Endothelial cell of umbilical vein (primary cell): ENCODE data around the gene TMPRSS7. TPM values are rescaled to one million over a fixed set of nuclear protein-coding genes. Genes with fewer than 3 reads are reported as not detected.

ENCODE experiments used
- BruUV-seq: library from RNA; stranded (reverse); fragments of 400-500 nt; replicated peaks from 2 replicates; lab custom pipeline; 2021; lab: Mats Ljungman, UMichigan
- CTCF ChIA-PET: fragments of 300-600, 350-600 bp; sonication (Branson Sonifier 250); formaldehyde crosslinking; loops from one replicate; lab custom pipeline; 2021; ENCODE audit warnings: antibody characterized with exemption, inconsistent platforms; lab: Charles Lee
- POLR2A ChIA-PET: fragments of 300-600, 350-600 bp; sonication (Branson Sonifier 250); formaldehyde crosslinking; loops from one replicate; lab custom pipeline; 2021; ENCODE audit warnings: antibody characterized with exemption, inconsistent platforms; lab: Charles Lee
- DNase-seq: peaks from one replicate; pipeline ENCODE4 v3.0.0-alpha.2; 2011; ENCODE audit warnings: low read depth, low spot score
- FAIRE-seq: peaks from 2 replicates; lab custom pipeline; 2011; peaks lifted over from hg19 to GRCh38; lab: Jason Lieb, UNC
- H2AFZ ChIP-seq: 2 replicates; pipeline ENCODE4 v1.6.0; 2012; ENCODE audit warnings: low read depth, low read length, control low read depth, inconsistent platforms
- H3K27ac ChIP-seq: 2 replicates; pipeline ENCODE4 v1.5.1; 2011; ENCODE audit warnings: low read depth, mild to moderate bottlenecking, control low read depth, low read length, moderate library complexity; ENCODE audit not compliant: insufficient read depth
- H3K27me3 ChIP-seq, 2 experiments: 2 replicates each; pipeline versions ENCODE4 v1.6.0 to v1.6.1; 2011; ENCODE audit warnings: low read length in 2 of 2, mixed read lengths in 1 of 2; ENCODE audit not compliant: control insufficient read depth in 2 of 2, insufficient read depth in 2 of 2
- H3K36me3 ChIP-seq, 2 experiments: 2 replicates in 1 of 2; 3 replicates in 1 of 2; pipeline ENCODE4 v1.5.1; 2011; ENCODE audit warnings: low read length in 2 of 2, mild to moderate bottlenecking in 1 of 2, moderate library complexity in 1 of 2; ENCODE audit not compliant: control insufficient read depth in 2 of 2, insufficient read depth in 2 of 2; ENCODE audit errors: extremely low read depth in 1 of 2
- H3K4me1 ChIP-seq: 3 replicates; pipeline ENCODE4 v1.5.1; 2011; ENCODE audit warnings: mild to moderate bottlenecking, low read length; ENCODE audit not compliant: control insufficient read depth, insufficient read depth; ENCODE audit errors: extremely low read depth
- H3K4me2 ChIP-seq: 2 replicates; pipeline ENCODE4 v1.6.1; 2011; ENCODE audit warnings: low read length, control low read depth, mixed read lengths; ENCODE audit not compliant: insufficient read depth
- H3K4me3 ChIP-seq, 3 experiments: fragments of 200-600 bp in 1 of 3; sonication (generic), shearing (Covaris generic) in 1 of 3; replicated peaks in 1 of 3; 2 replicates each; pipeline ENCODE4 v1.5.1; 2011 to 2016; ENCODE audit warnings: control low read depth in 3 of 3, low read length in 3 of 3, mild to moderate bottlenecking in 2 of 3, inconsistent platforms in 1 of 3, low read depth in 1 of 3, moderate library complexity in 1 of 3; ENCODE audit not compliant: insufficient read depth in 1 of 3
- H3K79me2 ChIP-seq: 2 replicates; pipeline ENCODE4 v1.6.0; 2012; ENCODE audit warnings: low read length, inconsistent platforms; ENCODE audit not compliant: control insufficient read depth, insufficient read depth
- H3K9ac ChIP-seq: replicated peaks from 2 replicates; pipeline ENCODE3; 2011; ENCODE audit warnings: low read length, control low read depth; ENCODE audit not compliant: insufficient read depth; ENCODE audit errors: extremely low read depth
- H3K9me1 ChIP-seq: replicated peaks from 3 replicates; pipeline ENCODE4 v1.6.0; 2011; ENCODE audit warnings: mild to moderate bottlenecking, low read length; ENCODE audit not compliant: control insufficient read depth, insufficient read depth; ENCODE audit errors: extremely low read depth
- H3K9me3 ChIP-seq: replicated peaks from 2 replicates; pipeline ENCODE4 v1.5.1; 2012; ENCODE audit warnings: low read length, inconsistent platforms; ENCODE audit not compliant: control insufficient read depth, insufficient read depth
- H4K20me1 ChIP-seq: replicated peaks from 2 replicates; pipeline ENCODE3; 2011; ENCODE audit warnings: mild to moderate bottlenecking, low read length; ENCODE audit not compliant: control insufficient read depth, insufficient read depth; ENCODE audit errors: extremely low read depth
- EZH2 ChIP-seq: IDR thresholded peaks from 2 replicates; pipeline ENCODE4 v1.6.1; 2012; ENCODE audit warnings: borderline replicate concordance, low read depth, mild to moderate bottlenecking, moderate library complexity, low read length, inconsistent platforms; ENCODE audit not compliant: severe bottlenecking
- FOS ChIP-seq: IDR thresholded peaks from 2 replicates; pipeline ENCODE4 v1.6.1; 2011; ENCODE audit warnings: mild to moderate bottlenecking, low read length, moderate library complexity, borderline replicate concordance; ENCODE audit not compliant: insufficient read depth
- GATA2 ChIP-seq: IDR thresholded peaks from 2 replicates; pipeline ENCODE4 v1.7.0; 2011; ENCODE audit warnings: low read depth, mild to moderate bottlenecking, moderate library complexity, mixed read lengths, low read length; ENCODE audit not compliant: insufficient read length, insufficient read depth
- JUN ChIP-seq: IDR thresholded peaks from 2 replicates; pipeline ENCODE4 v1.6.1; 2011; ENCODE audit warnings: borderline replicate concordance, low read depth; ENCODE audit not compliant: insufficient read length, insufficient read depth
- MYC ChIP-seq: IDR thresholded peaks from one replicate; pipeline ENCODE4 v1.6.1; 2011; ENCODE audit warnings: mild to moderate bottlenecking, low read depth, low read length
- POLR2A ChIP-seq: IDR thresholded peaks from 2 replicates; pipeline ENCODE4 v1.6.1; 2012; ENCODE audit warnings: low read depth, mild to moderate bottlenecking, control low read depth, low read length
- POLR2AphosphoS5 ChIP-seq: IDR thresholded peaks from 2 replicates; pipeline ENCODE4 v1.6.1; 2012; ENCODE audit warnings: low read depth, mild to moderate bottlenecking, control low read depth, low read length, moderate library complexity; ENCODE audit not compliant: insufficient read depth
- dilution Hi-C: fragments of 300-500 bp; cut with MboI; formaldehyde crosslinking; loops from one replicate; pipeline ENCODE4 v1.15.0; 2019; ENCODE audit warnings: low sequenced_read_pairs; ENCODE audit not compliant: extremely low pct_ligation_motif_present
- intact Hi-C: fragments of 100-400 bp; cut with micrococcal nuclease; formaldehyde crosslinking; loops from one replicate; pipeline ENCODE4 v1.10.0; 2022
- polyA plus RNA-seq, 4 experiments: library from polyadenylated mRNA; depleted of rRNA in 3 of 4; stranded (reverse) in 3 of 4; unstranded in 1 of 4; fragments of >200 nt; gene quantifications; 2 replicates each; pipeline versions ENCODE4 v1.2.1 to v1.2.3, GENCODE V29; 2011 to 2012; ENCODE audit warnings: missing spikeins in 1 of 4
- total RNA-seq: library from RNA; stranded (reverse); gene quantifications from 2 replicates; pipeline ENCODE4 v1.2.3, GENCODE V29; 2021
- TF ChIP-seq, protein P1 (sequence below), 2 donors: IDR thresholded peaks; 1 replicate in 1 of 2; 2 replicates in 1 of 2; pipeline ENCODE4 v1.5.1; 2011; ENCODE audit warnings: low read length in 2 of 2, mild to moderate bottlenecking in 2 of 2, moderate library complexity in 2 of 2, control low read depth in 1 of 2, inconsistent platforms in 1 of 2, low read depth in 1 of 2; ENCODE audit not compliant: insufficient read depth in 1 of 2; ENCODE audit errors: extremely low read depth in 1 of 2
- TF ChIP-seq, protein P2 (sequence below): IDR thresholded peaks from 2 replicates; pipeline ENCODE4 v1.6.1; 2011; ENCODE audit not compliant: insufficient read depth, insufficient read length

Gene TMPRSS7
- total and polyA plus RNA-seq, 2 donors (not counting 3 experiments of a cell fraction or from before 2014, with no cell fraction given): not detected

DNA sequence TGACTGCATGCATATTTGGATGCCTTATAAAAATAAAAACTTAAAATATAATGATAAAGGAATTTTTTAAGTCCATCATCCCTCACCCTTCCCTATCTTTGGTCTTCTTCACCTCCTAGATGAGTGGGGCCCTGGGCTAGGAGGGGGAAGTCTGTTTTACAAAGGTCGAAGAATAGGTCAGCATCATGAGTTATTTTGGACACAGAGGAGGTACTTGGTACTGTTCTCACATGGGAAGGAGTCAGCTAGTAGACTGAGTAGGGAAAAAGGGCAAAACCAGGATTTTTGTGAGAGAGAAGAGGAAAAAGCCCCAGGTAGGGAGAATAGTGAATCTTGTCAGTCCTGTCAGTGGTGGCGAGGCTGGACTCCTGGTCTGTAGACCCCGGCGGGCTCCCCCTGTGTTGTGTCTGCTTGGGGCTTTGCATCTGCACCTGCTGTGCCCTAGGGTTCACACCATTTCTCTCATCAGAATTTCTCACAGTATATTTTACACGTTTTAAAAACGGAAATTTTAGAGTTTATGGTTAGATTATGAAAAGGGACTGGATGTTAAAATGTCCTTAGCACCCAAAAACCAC, 81.4 kb downstream of the TMPRSS7 start:
- FAIRE-seq (no peak), DNase-seq (no peak)
- ChIA-PET CTCF (no interaction called here), POLR2A (no interaction called here)
- Histone ChIP-seq H3K27ac (no peak overlapping the region), H3K36me3 (no peaks in the 10 kb centered on the region), H2AFZ (no peak overlapping the region), H3K4me3 (no peak overlapping the region), H3K27me3 (no peaks in the 10 kb centered on the region), H3K4me1 (peaks cover 7% of the 10 kb centered on the region), H3K79me2 (no peaks in the 10 kb centered on the region), H3K4me2 (no peak overlapping the region), H3K9me3 (no peaks in the 10 kb centered on the region), H3K9me1 (no peaks in the 10 kb centered on the region), H4K20me1 (no peaks in the 10 kb centered on the region), H3K9ac (no peak overlapping the region)
- intact Hi-C loops (loop anchor here (10.0 kb wide), 2 partner anchors 209 to 319 kb away; no protein-coding TSS in a partner anchor), dilution Hi-C loops (no loop called here)
- no TSS peak for BruUV-seq
- TF ChIP-seq JUN: no peak
- TF ChIP-seq MYC: no peak

DNA sequence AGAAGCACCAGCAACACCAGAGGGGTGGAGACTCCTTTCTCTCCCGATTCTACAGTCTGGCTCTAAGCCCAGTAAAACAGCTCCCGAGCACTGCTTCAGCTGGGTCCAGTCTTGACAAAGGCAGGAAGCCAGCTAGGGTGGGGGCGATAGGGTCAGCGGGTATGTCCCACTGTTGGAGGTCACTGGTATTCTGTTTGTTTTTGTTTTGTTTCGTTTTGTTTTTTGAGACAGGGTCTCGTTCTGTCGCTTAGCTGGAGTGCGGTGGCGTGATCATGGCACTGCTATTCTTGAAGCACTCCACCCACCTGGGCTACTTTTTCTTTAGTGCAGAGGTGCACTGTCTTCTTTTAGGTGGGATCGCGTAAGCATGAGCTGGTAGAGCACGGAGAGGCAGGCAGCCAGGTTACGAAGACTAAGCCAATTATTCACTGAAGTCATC, 82.2 kb downstream of the TMPRSS7 start:
- H3K27me3 ChIP-seq: no peaks in the 10 kb centered on the region
- ChIA-PET POLR2A (interaction anchor here (0.6 kb wide), 1 partner anchor 1722 kb away, joined by 3 read pairs; the partner anchor contains the start of gene GRAMD1C), CTCF (interaction anchor here (0.9 to 1.8 kb wide), 2 partner anchors 11 to 19 kb away, joined by 3 to 5 read pairs; no protein-coding TSS in a partner anchor)
- DNase-seq (peak; percentile 61), FAIRE-seq (peak; percentile 53)
- BruUV-seq: no TSS peak
- TF ChIP-seq POLR2A: no peak
- TF ChIP-seq JUN: no peak
- TF ChIP-seq, protein P1, sequence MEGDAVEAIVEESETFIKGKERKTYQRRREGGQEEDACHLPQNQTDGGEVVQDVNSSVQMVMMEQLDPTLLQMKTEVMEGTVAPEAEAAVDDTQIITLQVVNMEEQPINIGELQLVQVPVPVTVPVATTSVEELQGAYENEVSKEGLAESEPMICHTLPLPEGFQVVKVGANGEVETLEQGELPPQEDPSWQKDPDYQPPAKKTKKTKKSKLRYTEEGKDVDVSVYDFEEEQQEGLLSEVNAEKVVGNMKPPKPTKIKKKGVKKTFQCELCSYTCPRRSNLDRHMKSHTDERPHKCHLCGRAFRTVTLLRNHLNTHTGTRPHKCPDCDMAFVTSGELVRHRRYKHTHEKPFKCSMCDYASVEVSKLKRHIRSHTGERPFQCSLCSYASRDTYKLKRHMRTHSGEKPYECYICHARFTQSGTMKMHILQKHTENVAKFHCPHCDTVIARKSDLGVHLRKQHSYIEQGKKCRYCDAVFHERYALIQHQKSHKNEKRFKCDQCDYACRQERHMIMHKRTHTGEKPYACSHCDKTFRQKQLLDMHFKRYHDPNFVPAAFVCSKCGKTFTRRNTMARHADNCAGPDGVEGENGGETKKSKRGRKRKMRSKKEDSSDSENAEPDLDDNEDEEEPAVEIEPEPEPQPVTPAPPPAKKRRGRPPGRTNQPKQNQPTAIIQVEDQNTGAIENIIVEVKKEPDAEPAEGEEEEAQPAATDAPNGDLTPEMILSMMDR (IDR thresholded peaks at IDR 0.05; ENCODE audit: extremely low read depth in 1 of 2, insufficient read depth in 1 of 2, low read depth in 1 of 2, low read length in 2 of 2): no peak
- TF ChIP-seq MYC: no peak
- TF ChIP-seq, protein P2, sequence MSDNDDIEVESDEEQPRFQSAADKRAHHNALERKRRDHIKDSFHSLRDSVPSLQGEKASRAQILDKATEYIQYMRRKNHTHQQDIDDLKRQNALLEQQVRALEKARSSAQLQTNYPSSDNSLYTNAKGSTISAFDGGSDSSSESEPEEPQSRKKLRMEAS: no peak
- TF ChIP-seq EZH2: no peak
- no peak for TF ChIP-seq POLR2AphosphoS5
- no peak for TF ChIP-seq GATA2
- no peak for TF ChIP-seq FOS
- H3K4me1 ChIP-seq: peaks cover 7% of the 10 kb centered on the region
- dilution Hi-C loops (no loop called here), intact Hi-C loops (loop anchor here (10.0 kb wide), 2 partner anchors 208 to 318 kb away; no protein-coding TSS in a partner anchor)
- H3K27ac ChIP-seq: no peak overlapping the region
- no peaks in the 10 kb centered on the region for H4K20me1 ChIP-seq
- no peaks in the 10 kb centered on the region for H3K79me2 ChIP-seq
- peak overlapping the region in 2 of 3 experiments; percentile 18 to 29 for H3K4me3 ChIP-seq
- no peaks in the 10 kb centered on the region for H3K36me3 ChIP-seq
- H3K9me1 ChIP-seq: no peaks in the 10 kb centered on the region
- H2AFZ ChIP-seq: peak overlapping the region; percentile 76
- no peaks in the 10 kb centered on the region for H3K9me3 ChIP-seq
- peak overlapping the region; percentile 64 for H3K4me2 ChIP-seq
- H3K9ac ChIP-seq: peak overlapping the region; percentile 24
